Activated naive CD4-positive, alpha-beta T cell treated with anti-CD3 and anti-CD28 coated beads, Interleukin-2, amount 50 U/mL, for 24 hours (primary cell): Measurements from ENCODE around the gene LRIT1.

ENCODE experiments used
- H3K27ac Mint-ChIP-seq: one replicate; pipeline ENCODE4 v1.8.0; 2021; ENCODE audit warnings: mild to moderate bottlenecking, mixed read lengths
- H3K27me3 Mint-ChIP-seq: one replicate; pipeline ENCODE4 v1.8.0; 2021; ENCODE audit warnings: mixed read lengths
- H3K36me3 Mint-ChIP-seq: one replicate; pipeline ENCODE4 v1.8.0; 2021; ENCODE audit warnings: mixed read lengths
- H3K4me1 Mint-ChIP-seq: one replicate; pipeline ENCODE4 v1.8.0; 2021; ENCODE audit warnings: mixed read lengths
- H3K4me3 Mint-ChIP-seq: one replicate; pipeline ENCODE4 v1.8.0; 2021; ENCODE audit warnings: mild to moderate bottlenecking, mixed read lengths
- H3K9me3 Mint-ChIP-seq: one replicate; pipeline ENCODE4 v1.8.0; 2021; ENCODE audit warnings: mixed read lengths

Gene LRIT1

DNA sequence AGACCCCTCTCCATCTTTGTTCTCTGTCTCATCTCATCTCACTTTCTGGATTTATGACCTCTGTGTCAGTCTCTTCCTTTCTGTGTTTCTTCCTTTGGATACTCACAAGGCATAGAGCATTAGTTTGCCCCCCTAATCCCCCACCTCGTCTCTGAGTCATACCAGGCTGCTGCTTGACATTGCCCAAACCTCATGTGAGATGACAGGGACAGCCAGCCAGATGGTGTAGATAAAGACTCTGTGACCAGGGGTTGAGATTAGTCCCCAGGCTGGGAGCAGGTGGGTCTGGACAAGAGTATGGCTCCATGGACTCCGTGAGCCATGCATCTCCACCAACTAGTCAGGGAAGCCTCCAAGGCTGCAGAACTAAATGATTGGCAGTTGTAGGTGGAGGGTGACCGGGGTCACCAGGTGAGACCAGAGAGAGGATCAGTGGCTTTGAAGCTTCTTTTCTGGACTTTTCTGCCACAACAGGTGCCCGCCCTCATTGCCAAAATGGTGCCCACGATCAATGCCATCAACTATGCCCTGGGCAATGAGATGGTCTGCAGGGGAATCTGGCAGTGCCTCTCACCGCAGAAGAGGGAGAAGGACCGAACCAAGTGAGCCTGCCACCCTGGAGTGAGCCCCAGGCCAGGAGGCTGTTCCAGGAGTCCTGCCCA is 16.8 kb upstream of the LRIT1 start:
- no peaks in the 10 kb centered on the region for H3K4me1 Mint-ChIP-seq
- peaks cover 15% of the 10 kb centered on the region for H3K27me3 Mint-ChIP-seq
- no peak overlapping the region for H3K27ac Mint-ChIP-seq
- H3K4me3 Mint-ChIP-seq = no peak overlapping the region
- no peaks in the 10 kb centered on the region for H3K36me3 Mint-ChIP-seq
- H3K9me3 Mint-ChIP-seq = no peaks in the 10 kb centered on the region

- Mint-ChIP-seq H3K27me3 (peaks cover 12% of the 10 kb centered on the region), H3K9me3 (no peaks in the 10 kb centered on the region), H3K36me3 (no peaks in the 10 kb centered on the region), H3K4me3 (no peak overlapping the region), H3K4me1 (no peaks in the 10 kb centered on the region), H3K27ac (no peak overlapping the region)
Observed at GRCh38 chr10:84257343-84258020, 16.1 kb upstream of the LRIT1 start.

- no peaks in the 10 kb centered on the region for H3K4me1 Mint-ChIP-seq
- no peaks in the 10 kb centered on the region for H3K36me3 Mint-ChIP-seq
- no peak overlapping the region for H3K4me3 Mint-ChIP-seq
- H3K27ac Mint-ChIP-seq = no peak overlapping the region
- no peaks in the 10 kb centered on the region for H3K9me3 Mint-ChIP-seq
- peaks cover 12% of the 10 kb centered on the region for H3K27me3 Mint-ChIP-seq
Observed at GRCh38 chr10:84256510-84257342, 15.4 kb upstream of the LRIT1 start.

- Mint-ChIP-seq H3K36me3 (no peaks in the 10 kb centered on the region), H3K9me3 (no peaks in the 10 kb centered on the region), H3K4me1 (no peaks in the 10 kb centered on the region), H3K27ac (no peak overlapping the region), H3K27me3 (peaks cover 13% of the 10 kb centered on the region), H3K4me3 (no peak overlapping the region)
Observed at GRCh38 chr10:84254552-84255478, 13.5 kb upstream of the LRIT1 start.

GRCh38 chr10:84248794-84249193 is 7.4 kb upstream of the LRIT1 start:
- H3K4me1 Mint-ChIP-seq = no peaks in the 10 kb centered on the region
- H3K36me3 Mint-ChIP-seq = no peaks in the 10 kb centered on the region
- H3K9me3 Mint-ChIP-seq = no peaks in the 10 kb centered on the region
- peaks cover 1% of the 10 kb centered on the region for H3K27me3 Mint-ChIP-seq
- H3K27ac Mint-ChIP-seq = no peak overlapping the region
- no peak overlapping the region for H3K4me3 Mint-ChIP-seq

DNA sequence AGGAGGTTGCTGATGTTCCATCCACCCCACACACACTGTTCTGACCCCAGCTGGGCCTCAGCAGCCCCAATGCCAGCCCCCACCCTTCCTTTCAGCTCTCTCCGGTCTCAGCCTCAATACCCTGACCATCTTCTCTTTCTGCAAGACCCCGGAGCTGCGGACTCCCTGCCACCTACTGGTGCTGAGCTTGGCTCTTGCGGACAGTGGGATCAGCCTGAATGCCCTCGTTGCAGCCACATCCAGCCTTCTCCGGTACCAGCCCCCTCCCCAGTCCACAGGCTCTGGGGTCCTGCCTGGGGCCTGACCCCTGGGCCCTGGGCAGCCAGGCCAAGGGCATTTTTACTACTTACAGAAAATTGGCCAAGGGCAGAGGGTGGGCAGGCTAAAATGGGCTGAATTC is 6.2 kb upstream of the LRIT1 start:
- H3K9me3 Mint-ChIP-seq = no peaks in the 10 kb centered on the region
- H3K27me3 Mint-ChIP-seq = peaks cover 1% of the 10 kb centered on the region
- no peak overlapping the region for H3K4me3 Mint-ChIP-seq
- H3K27ac Mint-ChIP-seq = no peak overlapping the region
- H3K4me1 Mint-ChIP-seq = no peaks in the 10 kb centered on the region
- no peaks in the 10 kb centered on the region for H3K36me3 Mint-ChIP-seq

DNA sequence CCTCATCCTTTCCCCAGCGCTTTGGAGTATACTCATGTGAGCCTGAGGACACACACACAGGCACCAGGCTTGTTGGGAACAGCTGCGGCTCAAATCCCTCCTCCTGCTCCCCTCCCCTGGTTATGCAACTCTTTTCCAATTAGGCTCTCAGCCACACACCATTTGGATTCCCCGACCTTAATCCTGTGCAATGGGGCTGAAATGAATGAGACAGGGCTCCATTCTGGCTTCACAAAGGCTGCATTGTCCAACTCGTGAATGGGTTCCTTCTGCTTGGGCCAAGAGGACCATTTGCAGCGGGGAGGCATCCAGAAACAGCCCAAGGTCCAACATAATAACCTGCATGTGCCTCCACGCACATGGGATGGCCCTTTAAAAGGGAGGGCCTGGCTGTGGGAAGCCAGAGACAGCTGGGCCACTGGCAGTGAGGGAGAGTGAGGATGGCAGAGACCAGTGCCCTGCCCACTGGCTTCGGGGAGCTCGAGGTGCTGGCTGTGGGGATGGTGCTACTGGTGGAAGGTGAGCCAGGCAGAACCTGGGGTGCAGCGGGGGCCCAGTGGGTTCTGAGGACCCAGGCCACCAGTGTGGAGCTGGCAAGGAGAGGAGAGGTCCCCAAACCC is 3.4 kb upstream of the LRIT1 start, which contains the start of gene RGR:
TSS of gene RGR (plus strand) at position 403 of the 620 bp plus-strand sequence. CDS start at position 441, 38 bp downstream.
- no peaks in the 10 kb centered on the region for H3K4me1 Mint-ChIP-seq
- H3K36me3 Mint-ChIP-seq = no peaks in the 10 kb centered on the region
- H3K27me3 Mint-ChIP-seq = no peaks in the 10 kb centered on the region
- no peak within 1 kb of the TSS for H3K27ac Mint-ChIP-seq
- no peak within 1 kb of the TSS for H3K4me3 Mint-ChIP-seq
- no peaks in the 10 kb centered on the region for H3K9me3 Mint-ChIP-seq

DNA sequence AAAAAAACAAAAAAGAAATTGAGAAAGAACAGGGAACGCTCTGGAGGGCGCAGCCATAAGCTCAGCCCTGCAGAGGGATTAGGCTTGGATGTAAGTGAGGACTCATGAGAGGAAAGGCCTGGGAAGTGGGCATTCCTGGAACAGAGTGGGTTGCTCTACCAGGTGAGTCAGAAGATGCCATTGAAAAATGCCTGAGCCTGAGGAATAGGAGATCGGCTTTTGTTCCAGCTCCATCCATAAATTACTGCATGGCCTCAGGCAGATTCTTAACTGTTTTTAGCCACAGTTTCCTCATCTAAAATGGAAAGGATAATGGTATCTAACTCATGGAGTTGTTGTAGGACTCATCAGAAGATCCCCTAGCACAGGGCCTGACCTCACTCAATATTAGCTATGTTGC is 2.4 kb upstream of the LRIT1 start:
- Mint-ChIP-seq H3K9me3 (no peaks in the 10 kb centered on the region), H3K4me3 (no peak overlapping the region), H3K4me1 (no peaks in the 10 kb centered on the region), H3K27me3 (no peaks in the 10 kb centered on the region), H3K27ac (no peak overlapping the region), H3K36me3 (no peaks in the 10 kb centered on the region)

DNA sequence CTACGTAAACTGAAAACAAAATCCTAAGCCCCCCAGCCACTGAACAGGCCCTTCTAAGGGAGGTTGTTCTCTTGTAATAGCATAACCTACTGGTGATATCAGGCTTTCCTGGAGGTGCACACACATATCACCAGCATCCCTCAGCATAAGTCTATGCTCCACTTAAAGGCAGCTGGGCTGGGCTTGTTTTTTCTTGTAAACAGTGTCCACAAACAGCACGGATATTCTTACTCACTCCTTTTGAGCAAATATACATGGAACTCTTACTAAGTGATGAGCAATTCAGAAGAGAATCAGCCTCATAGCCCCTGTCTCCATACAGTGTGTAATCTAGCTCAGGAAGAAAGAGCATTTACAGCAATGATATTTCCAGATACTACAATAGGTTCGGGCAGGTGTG is 2.4 kb downstream of the LRIT1 start:
- Mint-ChIP-seq H3K9me3 (no peaks in the 10 kb centered on the region), H3K4me1 (no peaks in the 10 kb centered on the region), H3K36me3 (no peaks in the 10 kb centered on the region), H3K27ac (no peak overlapping the region), H3K27me3 (peaks cover 5% of the 10 kb centered on the region), H3K4me3 (no peak overlapping the region)

DNA sequence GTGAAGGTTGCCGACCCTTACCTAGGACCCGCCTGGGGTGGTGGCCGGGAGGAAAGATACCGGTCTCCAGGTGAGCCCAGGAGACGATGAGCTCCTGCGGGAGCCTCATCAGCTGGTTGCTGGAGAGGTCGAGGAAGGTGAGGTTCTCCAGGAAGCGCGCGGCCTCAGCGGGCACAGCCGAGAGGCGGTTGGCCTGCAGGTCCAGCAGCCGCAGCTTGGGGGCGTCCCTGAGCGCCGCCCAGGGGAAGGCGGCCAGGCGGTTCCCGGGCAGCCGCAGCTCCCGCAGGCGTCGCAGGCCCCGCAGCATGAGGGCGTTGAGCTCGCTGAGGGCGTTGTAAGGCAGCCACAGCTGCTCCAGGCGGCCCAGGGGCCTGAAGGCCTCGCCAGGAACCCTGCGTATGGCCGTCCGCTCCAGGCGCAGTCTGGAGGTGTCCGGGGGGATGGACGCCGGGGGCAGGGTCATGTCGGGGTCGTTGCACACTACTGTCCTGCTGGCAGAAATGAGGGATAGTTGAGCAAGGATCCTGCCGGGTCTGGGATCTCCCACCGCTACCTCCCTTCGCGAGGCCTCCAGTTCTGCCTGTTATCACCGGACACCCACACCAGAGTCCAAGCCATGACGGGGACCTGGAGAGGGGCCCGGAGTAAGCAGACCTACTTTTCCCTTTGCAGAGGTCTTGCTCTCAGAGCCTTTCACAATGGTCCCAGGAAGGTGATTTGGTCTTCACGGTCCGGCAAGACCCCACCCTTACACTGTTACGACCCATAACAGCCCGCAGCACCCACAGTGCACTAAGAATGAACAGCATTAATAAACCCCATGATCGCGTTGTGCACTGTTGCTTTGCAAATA is 3.9 kb downstream of the LRIT1 start:
- Mint-ChIP-seq H3K27ac (no peak overlapping the region), H3K9me3 (no peaks in the 10 kb centered on the region), H3K4me3 (no peak overlapping the region), H3K4me1 (no peaks in the 10 kb centered on the region), H3K36me3 (no peaks in the 10 kb centered on the region), H3K27me3 (peaks cover 5% of the 10 kb centered on the region)

DNA sequence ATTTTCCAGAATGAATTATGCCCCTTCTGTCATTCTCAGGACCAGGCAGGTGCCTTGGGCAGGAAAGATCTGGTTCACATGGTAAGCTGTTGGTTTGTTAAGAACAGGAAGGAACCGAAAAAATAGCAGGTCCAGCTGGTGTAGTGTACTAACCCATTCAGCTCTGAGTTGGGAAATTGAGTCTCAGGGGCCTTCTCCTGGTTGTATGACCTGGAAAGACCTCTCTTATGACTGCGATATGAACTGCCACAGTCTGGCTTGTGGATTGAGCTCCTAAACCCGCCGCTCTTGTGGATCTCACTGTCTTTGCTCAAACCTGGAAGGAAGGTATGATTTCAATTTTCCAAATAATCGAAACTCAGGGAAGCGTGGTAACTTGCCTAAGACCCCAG is 4.5 kb downstream of the LRIT1 start:
- no peaks in the 10 kb centered on the region for H3K9me3 Mint-ChIP-seq
- H3K4me3 Mint-ChIP-seq = no peak overlapping the region
- H3K4me1 Mint-ChIP-seq = no peaks in the 10 kb centered on the region
- H3K36me3 Mint-ChIP-seq = no peaks in the 10 kb centered on the region
- peaks cover 5% of the 10 kb centered on the region for H3K27me3 Mint-ChIP-seq
- no peak overlapping the region for H3K27ac Mint-ChIP-seq

- no peaks in the 10 kb centered on the region for H3K4me1 Mint-ChIP-seq
Observed at GRCh38 chr10:84235096-84235495, 6.2 kb downstream of the LRIT1 start.

DNA sequence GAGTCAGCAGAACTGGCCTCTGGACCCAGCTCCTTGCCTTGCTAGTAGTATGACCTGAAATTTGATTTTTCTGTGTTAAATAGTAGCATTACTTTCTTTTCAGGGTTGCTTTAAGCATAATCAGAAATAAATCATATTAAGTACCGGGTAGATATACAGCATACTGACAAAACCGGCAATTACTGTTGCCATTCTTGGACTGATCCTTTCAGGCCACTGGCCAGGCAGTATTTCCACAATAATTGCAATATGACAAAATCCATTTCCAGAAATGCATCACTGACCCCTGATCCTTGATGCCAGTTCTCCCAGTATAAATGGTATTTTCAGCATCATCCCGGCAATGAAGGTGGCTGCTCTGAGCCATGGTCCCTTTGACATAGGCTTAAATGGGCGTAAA is 6.9 kb downstream of the LRIT1 start:
- Mint-ChIP-seq H3K36me3 (no peaks in the 10 kb centered on the region), H3K4me1 (no peaks in the 10 kb centered on the region), H3K27ac (no peak overlapping the region), H3K27me3 (peaks cover 8% of the 10 kb centered on the region), H3K4me3 (no peak overlapping the region), H3K9me3 (no peaks in the 10 kb centered on the region)

More at GRCh38 chr10:84235096-84235495, 6.2 kb downstream of the LRIT1 start:
- H3K9me3 Mint-ChIP-seq = no peaks in the 10 kb centered on the region
- no peaks in the 10 kb centered on the region for H3K36me3 Mint-ChIP-seq
- H3K27ac Mint-ChIP-seq = no peak overlapping the region
- no peak overlapping the region for H3K4me3 Mint-ChIP-seq
- peaks cover 6% of the 10 kb centered on the region for H3K27me3 Mint-ChIP-seq

GRCh38 chr10:84233940-84234339 is 7.4 kb downstream of the LRIT1 start:
- Mint-ChIP-seq H3K27ac (no peak overlapping the region), H3K36me3 (no peaks in the 10 kb centered on the region), H3K4me1 (no peaks in the 10 kb centered on the region), H3K4me3 (no peak overlapping the region), H3K9me3 (no peaks in the 10 kb centered on the region), H3K27me3 (peaks cover 8% of the 10 kb centered on the region)
